ENCODE results near the gene CYP4B1.
"Not testable (repeated sequence)": the region's sequence is repeated elsewhere in the genome, so short reads cannot be mapped to it uniquely, and the experiment has no call there.

Gene CYP4B1

GRCh38 chr1:46798810-46799209 is at the start of gene CYP4B1:
TSS of gene CYP4B1 (plus strand) at chr1:46799046. CDS start at chr1:46799082, 36 bp downstream.
- no peak within 1 kb of the TSS for H3K9ac ChIP-seq (ENCODE audit: low read depth, low read length)
- no peaks in the 10 kb centered on the region; the same call in 1 of the 2 replicates for H3K27me3 ChIP-seq (ENCODE audit: insufficient read depth, low read length)
- no peaks in the 10 kb centered on the region for H3K9me3 ChIP-seq (ENCODE audit: insufficient read depth, low read depth, low read length)
- no peaks in the 10 kb centered on the region for H3K4me1 ChIP-seq (ENCODE audit: insufficient read depth, low read length)
- no peak within 1 kb of the TSS for H3K27ac ChIP-seq (ENCODE audit: low read length)
- H3K36me3 ChIP-seq (ENCODE audit: insufficient read depth, low read depth, low read length), result no peaks in the 10 kb centered on the region
- no peak within 1 kb of the TSS for H3K4me3 ChIP-seq (ENCODE audit: low read length)

DNA sequence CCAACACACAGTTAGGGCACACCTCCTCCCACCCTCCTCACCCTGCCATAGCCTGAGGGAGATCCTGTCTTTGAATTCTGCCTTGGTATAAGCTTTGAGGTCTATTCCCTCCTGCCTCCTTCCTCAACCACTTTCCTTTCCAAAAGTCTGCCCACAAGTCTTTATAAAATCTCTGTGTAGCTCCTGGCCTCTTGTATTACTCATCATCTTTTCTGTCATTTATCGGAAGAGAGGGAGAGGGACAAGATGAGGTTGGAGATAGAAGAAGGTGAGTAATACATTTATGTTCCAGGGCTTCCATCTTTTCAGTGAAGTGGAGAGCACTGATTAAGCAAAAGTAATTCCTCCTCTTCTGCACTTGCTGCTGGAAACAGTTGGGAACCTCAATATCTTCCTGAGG is 49.4 kb upstream of the CYP4B1 start:
- peaks cover 9% of the 10 kb centered on the region; the same call in 1 of the 2 replicates for H3K27me3 ChIP-seq (ENCODE audit: insufficient read depth, low read length)
- no peak overlapping the region for H3K27ac ChIP-seq (ENCODE audit: low read length)

GRCh38 chr1:46749921-46750404 is 48.9 kb upstream of the CYP4B1 start:
- Histone ChIP-seq H3K27ac (ENCODE audit: low read length) (no peak overlapping the region), H3K9ac (ENCODE audit: low read depth, low read length) (no peak overlapping the region), H3K4me1 (ENCODE audit: insufficient read depth, low read length) (no peaks in the 10 kb centered on the region), H3K9me3 (ENCODE audit: insufficient read depth, low read depth, low read length) (no peaks in the 10 kb centered on the region), H3K36me3 (ENCODE audit: insufficient read depth, low read depth, low read length) (no peaks in the 10 kb centered on the region), H3K27me3 (ENCODE audit: insufficient read depth, low read length) (peaks cover 9% of the 10 kb centered on the region; the same call in 1 of the 2 replicates), H3K4me3 (ENCODE audit: low read length) (no peak overlapping the region)

More for the DNA sequence above, 49.4 kb upstream of the CYP4B1 start:
- Histone ChIP-seq H3K4me3 (ENCODE audit: low read length) (no peak overlapping the region), H3K9me3 (ENCODE audit: insufficient read depth, low read depth, low read length) (no peaks in the 10 kb centered on the region), H3K4me1 (ENCODE audit: insufficient read depth, low read length) (no peaks in the 10 kb centered on the region), H3K9ac (ENCODE audit: low read depth, low read length) (no peak overlapping the region), H3K36me3 (ENCODE audit: insufficient read depth, low read depth, low read length) (no peaks in the 10 kb centered on the region)

DNA sequence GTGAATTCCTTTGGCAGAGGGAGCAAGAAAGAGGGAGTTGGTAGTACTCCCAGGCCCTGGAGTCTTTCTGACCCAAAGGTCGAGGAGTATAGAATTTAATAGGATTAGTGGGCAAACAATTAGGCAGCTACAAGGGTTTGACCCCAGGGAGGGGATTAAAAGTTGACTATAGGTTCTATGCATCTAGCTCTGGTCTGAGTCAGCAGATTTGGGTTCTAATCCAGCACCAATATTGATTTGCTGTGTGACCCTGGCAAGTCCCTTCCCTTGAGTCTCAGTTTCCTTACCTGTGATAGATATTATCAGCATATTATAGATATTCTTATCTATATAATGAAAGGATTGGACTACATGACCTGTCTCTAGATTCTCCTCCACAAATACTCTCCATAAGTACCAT is 44.9 kb upstream of the CYP4B1 start:
- Histone ChIP-seq H3K27ac (ENCODE audit: low read length) (no peak overlapping the region), H3K9me3 (ENCODE audit: insufficient read depth, low read depth, low read length) (no peaks in the 10 kb centered on the region), H3K4me1 (ENCODE audit: insufficient read depth, low read length) (peaks cover 9% of the 10 kb centered on the region), H3K9ac (ENCODE audit: low read depth, low read length) (no peak overlapping the region), H3K27me3 (ENCODE audit: insufficient read depth, low read length) (no peaks in the 10 kb centered on the region), H3K36me3 (ENCODE audit: insufficient read depth, low read depth, low read length) (no peaks in the 10 kb centered on the region), H3K4me3 (ENCODE audit: low read length) (no peak overlapping the region)

DNA sequence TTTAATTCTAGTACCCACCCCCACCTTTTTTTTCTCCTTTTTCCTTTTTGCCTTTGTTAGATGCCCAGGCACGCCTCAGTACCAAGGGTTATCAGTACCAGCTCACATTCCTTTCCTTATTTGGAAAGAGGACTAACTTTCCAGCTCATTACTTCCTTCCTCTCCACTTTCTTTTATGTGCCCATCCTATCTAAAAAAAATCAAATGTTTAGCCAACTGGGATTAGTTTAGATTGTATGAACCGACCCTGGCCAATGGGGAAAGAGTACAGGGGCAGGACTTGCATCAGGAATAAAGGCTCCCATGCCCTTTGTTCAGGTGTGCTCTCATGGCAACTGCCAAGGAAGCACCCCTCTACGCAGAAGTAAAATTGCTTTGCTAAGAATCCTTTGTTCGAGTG is 44.1 kb upstream of the CYP4B1 start:
- not testable (repeated sequence) for H3K27me3 ChIP-seq (ENCODE audit: insufficient read depth, low read length); H3K27ac ChIP-seq (ENCODE audit: low read length); H3K9me3 ChIP-seq (ENCODE audit: insufficient read depth, low read depth, low read length); H3K4me1 ChIP-seq (ENCODE audit: insufficient read depth, low read length); H3K9ac ChIP-seq (ENCODE audit: low read depth, low read length); H3K36me3 ChIP-seq (ENCODE audit: insufficient read depth, low read depth, low read length); H3K4me3 ChIP-seq (ENCODE audit: low read length)

DNA sequence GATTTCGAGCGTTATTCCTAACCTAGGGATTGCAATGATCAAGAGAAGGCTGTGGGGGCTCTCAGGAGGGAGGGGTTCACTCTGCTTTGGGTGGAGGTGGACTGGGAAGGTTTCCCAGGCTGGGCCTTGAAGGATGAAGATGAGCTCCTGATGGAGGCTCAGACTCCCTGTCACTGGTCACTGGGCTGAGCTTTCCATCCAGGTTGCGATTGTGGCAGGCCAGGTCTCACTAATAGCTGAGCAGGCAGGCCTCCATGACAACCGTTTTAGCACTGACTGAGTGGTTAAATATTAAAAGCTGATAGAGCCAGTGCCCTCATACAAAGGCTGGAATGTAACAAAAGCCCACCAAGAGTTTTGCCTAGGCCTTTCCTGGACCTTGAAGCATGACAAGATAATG is 43.7 kb upstream of the CYP4B1 start:
- no peaks in the 10 kb centered on the region for H3K9me3 ChIP-seq (ENCODE audit: insufficient read depth, low read depth, low read length)
- H3K27ac ChIP-seq (ENCODE audit: low read length), result no peak overlapping the region
- H3K36me3 ChIP-seq (ENCODE audit: insufficient read depth, low read depth, low read length), result no peaks in the 10 kb centered on the region
- no peaks in the 10 kb centered on the region for H3K27me3 ChIP-seq (ENCODE audit: insufficient read depth, low read length)
- H3K9ac ChIP-seq (ENCODE audit: low read depth, low read length), result no peak overlapping the region
- no peak overlapping the region for H3K4me3 ChIP-seq (ENCODE audit: low read length)
- H3K4me1 ChIP-seq (ENCODE audit: insufficient read depth, low read length), result peaks cover 9% of the 10 kb centered on the region

GRCh38 chr1:46757247-46757955 is 41.4 kb upstream of the CYP4B1 start:
- Histone ChIP-seq H3K4me3 (ENCODE audit: low read length) (no peak overlapping the region), H3K9ac (ENCODE audit: low read depth, low read length) (no peak overlapping the region), H3K27me3 (ENCODE audit: insufficient read depth, low read length) (no peaks in the 10 kb centered on the region; the same call in 1 of the 2 replicates), H3K36me3 (ENCODE audit: insufficient read depth, low read depth, low read length) (no peaks in the 10 kb centered on the region), H3K9me3 (ENCODE audit: insufficient read depth, low read depth, low read length) (no peaks in the 10 kb centered on the region), H3K4me1 (ENCODE audit: insufficient read depth, low read length) (peaks cover 9% of the 10 kb centered on the region), H3K27ac (ENCODE audit: low read length) (no peak overlapping the region)

- no peak overlapping the region for H3K27ac ChIP-seq (ENCODE audit: low read length)
- no peaks in the 10 kb centered on the region; the same call in 1 of the 2 replicates for H3K27me3 ChIP-seq (ENCODE audit: insufficient read depth, low read length)
- H3K9ac ChIP-seq (ENCODE audit: low read depth, low read length), result no peak overlapping the region
- no peaks in the 10 kb centered on the region for H3K9me3 ChIP-seq (ENCODE audit: insufficient read depth, low read depth, low read length)
- no peaks in the 10 kb centered on the region for H3K36me3 ChIP-seq (ENCODE audit: insufficient read depth, low read depth, low read length)
- peaks cover 9% of the 10 kb centered on the region for H3K4me1 ChIP-seq (ENCODE audit: insufficient read depth, low read length)
- H3K4me3 ChIP-seq (ENCODE audit: low read length), result no peak overlapping the region
Observed at GRCh38 chr1:46757956-46758528, 40.8 kb upstream of the CYP4B1 start.

DNA sequence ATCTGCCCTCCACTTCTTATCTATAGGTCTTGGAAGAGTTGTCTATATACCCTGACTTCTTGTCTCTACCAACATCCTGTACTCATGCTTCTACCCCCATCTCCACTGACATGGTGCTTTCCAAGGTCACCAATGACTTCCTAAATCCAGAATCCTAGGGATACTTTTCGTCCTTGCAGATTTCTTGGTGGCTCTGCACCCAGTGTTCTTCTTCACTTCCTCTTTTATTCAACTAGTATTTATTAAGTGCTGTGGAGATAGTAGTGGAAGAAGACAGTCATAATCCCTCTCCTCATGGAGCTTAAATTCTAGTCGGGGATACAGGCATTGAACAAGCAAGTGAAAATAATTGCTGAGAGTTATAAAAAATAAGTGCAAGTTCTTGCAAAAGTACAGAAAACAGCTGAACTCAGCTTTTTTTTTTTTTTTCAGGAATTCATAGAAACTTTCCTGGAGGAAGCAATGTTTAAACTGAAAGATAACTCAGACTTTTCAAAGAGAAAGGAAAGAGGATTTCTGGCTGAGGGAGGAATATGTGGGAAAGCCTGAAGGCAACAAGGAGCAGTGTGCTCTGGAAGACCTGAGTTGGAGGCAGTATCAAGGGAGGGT is 38.2 kb upstream of the CYP4B1 start:
- no peaks in the 10 kb centered on the region for H3K9me3 ChIP-seq (ENCODE audit: insufficient read depth, low read depth, low read length)
- H3K9ac ChIP-seq (ENCODE audit: low read depth, low read length), result no peak overlapping the region
- no peak overlapping the region for H3K27ac ChIP-seq (ENCODE audit: low read length)

GRCh38 chr1:46761740-46762139 is 37.1 kb upstream of the CYP4B1 start:
- no peak overlapping the region for H3K9ac ChIP-seq (ENCODE audit: low read depth, low read length)
- no peaks in the 10 kb centered on the region for H3K9me3 ChIP-seq (ENCODE audit: insufficient read depth, low read depth, low read length)
- no peaks in the 10 kb centered on the region; the same call in 1 of the 2 replicates for H3K27me3 ChIP-seq (ENCODE audit: insufficient read depth, low read length)
- peaks cover 6% of the 10 kb centered on the region; the same call in 1 of the 2 replicates for H3K4me1 ChIP-seq (ENCODE audit: insufficient read depth, low read length)
- no peaks in the 10 kb centered on the region for H3K36me3 ChIP-seq (ENCODE audit: insufficient read depth, low read depth, low read length)
- no peak overlapping the region for H3K4me3 ChIP-seq (ENCODE audit: low read length)
- H3K27ac ChIP-seq (ENCODE audit: low read length), result no peak overlapping the region

More for the DNA sequence above, 38.2 kb upstream of the CYP4B1 start:
- H3K4me3 ChIP-seq (ENCODE audit: low read length), result no peak overlapping the region
- no peaks in the 10 kb centered on the region; the same call in 1 of the 2 replicates for H3K27me3 ChIP-seq (ENCODE audit: insufficient read depth, low read length)
- no peaks in the 10 kb centered on the region for H3K36me3 ChIP-seq (ENCODE audit: insufficient read depth, low read depth, low read length)
- H3K4me1 ChIP-seq (ENCODE audit: insufficient read depth, low read length), result peaks cover 9% of the 10 kb centered on the region

GRCh38 chr1:46764402-46764801 is 34.4 kb upstream of the CYP4B1 start:
- peaks cover 12% of the 10 kb centered on the region for H3K9me3 ChIP-seq (ENCODE audit: insufficient read depth, low read depth, low read length)
- no peaks in the 10 kb centered on the region for H3K36me3 ChIP-seq (ENCODE audit: insufficient read depth, low read depth, low read length)
- no peak overlapping the region for H3K4me3 ChIP-seq (ENCODE audit: low read length)
- H3K27me3 ChIP-seq (ENCODE audit: insufficient read depth, low read length), result no peaks in the 10 kb centered on the region; the same call in 1 of the 2 replicates
- no peak overlapping the region for H3K9ac ChIP-seq (ENCODE audit: low read depth, low read length)
- H3K4me1 ChIP-seq (ENCODE audit: insufficient read depth, low read length), result no peaks in the 10 kb centered on the region
- no peak overlapping the region for H3K27ac ChIP-seq (ENCODE audit: low read length)
